B cell (primary cell): ENCODE data around the gene WDR13.

ENCODE experiments used
- CTCF ChIP-seq: fragments of 200-600 bp; IDR thresholded peaks from one replicate; pipeline ENCODE4 v1.8.0; 2022; ENCODE audit warnings: antibody characterized with exemption, mild to moderate bottlenecking
- EZH2 ChIP-seq: IDR thresholded peaks from 2 replicates; pipeline ENCODE4 v1.6.1; 2012; ENCODE audit warnings: borderline replicate concordance, low read depth, mild to moderate bottlenecking, moderate library complexity, low read length; ENCODE audit not compliant: insufficient read depth, poor library complexity, severe bottlenecking

- TF ChIP-seq EZH2 (no peak), CTCF (no peak)
These were observed 2.0 kb downstream of the WDR13 start for GRCh38 chrX:48599341-48599740.
